VCaP (cell line): ENCODE data around the gene DOCK4.

Experiments
- H3K27ac ChIP-seq: fragments of 450-650 bp; 2 replicates; pipeline ENCODE4 v1.5.1; 2017
- TF ChIP-seq, protein P1 (sequence below): fragments of 450-650 bp; conservative IDR thresholded peaks from 2 replicates; pipeline ENCODE4 v1.5.1; 2017; ENCODE audit warnings: mild to moderate bottlenecking, moderate library complexity

DOCK4 gene

DNA sequence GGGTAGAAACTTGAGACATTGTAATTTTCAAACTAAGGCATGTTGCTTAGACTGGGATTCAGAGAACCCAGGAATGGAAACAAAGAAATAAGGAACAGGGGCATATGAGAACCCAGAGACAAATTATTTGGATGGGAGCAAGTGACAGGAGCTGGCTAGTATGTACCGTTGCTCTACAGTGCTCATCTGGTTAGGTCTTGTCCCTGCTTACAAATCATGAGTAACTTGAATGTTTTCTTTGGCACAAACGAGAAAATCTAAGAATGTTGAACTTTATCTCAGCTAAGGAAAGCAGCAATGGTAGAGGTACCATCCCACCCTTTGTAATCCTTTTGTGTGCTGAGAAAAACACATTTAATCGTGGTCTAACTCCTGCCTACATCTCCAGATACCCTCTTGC, 527.9 kb downstream of the DOCK4 start:
- TF ChIP-seq, protein P1, sequence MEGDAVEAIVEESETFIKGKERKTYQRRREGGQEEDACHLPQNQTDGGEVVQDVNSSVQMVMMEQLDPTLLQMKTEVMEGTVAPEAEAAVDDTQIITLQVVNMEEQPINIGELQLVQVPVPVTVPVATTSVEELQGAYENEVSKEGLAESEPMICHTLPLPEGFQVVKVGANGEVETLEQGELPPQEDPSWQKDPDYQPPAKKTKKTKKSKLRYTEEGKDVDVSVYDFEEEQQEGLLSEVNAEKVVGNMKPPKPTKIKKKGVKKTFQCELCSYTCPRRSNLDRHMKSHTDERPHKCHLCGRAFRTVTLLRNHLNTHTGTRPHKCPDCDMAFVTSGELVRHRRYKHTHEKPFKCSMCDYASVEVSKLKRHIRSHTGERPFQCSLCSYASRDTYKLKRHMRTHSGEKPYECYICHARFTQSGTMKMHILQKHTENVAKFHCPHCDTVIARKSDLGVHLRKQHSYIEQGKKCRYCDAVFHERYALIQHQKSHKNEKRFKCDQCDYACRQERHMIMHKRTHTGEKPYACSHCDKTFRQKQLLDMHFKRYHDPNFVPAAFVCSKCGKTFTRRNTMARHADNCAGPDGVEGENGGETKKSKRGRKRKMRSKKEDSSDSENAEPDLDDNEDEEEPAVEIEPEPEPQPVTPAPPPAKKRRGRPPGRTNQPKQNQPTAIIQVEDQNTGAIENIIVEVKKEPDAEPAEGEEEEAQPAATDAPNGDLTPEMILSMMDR, result no peak
- H3K27ac ChIP-seq, result no peak overlapping the region

DNA sequence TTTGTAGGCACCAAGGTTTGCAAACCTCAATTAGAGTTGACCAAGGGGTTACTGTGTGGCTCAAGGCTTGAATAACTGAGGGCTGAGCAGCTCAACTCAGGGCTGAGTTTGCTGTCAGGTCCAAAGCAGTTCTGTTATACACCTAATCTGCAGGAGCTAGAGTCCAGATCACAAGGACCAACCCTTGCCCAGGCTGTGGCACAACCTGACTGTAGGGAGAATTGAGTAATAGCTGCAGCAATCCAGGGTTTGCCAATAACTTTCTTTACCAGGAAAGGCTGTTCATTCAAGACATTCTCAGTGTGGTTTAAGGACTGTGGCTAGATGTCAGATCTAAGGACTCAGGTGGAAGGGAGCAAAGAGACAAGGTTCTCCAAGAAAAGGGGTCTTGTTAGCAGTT, 528.4 kb downstream of the DOCK4 start:
- TF ChIP-seq, protein P1, result no peak
- no peak overlapping the region for H3K27ac ChIP-seq

DNA sequence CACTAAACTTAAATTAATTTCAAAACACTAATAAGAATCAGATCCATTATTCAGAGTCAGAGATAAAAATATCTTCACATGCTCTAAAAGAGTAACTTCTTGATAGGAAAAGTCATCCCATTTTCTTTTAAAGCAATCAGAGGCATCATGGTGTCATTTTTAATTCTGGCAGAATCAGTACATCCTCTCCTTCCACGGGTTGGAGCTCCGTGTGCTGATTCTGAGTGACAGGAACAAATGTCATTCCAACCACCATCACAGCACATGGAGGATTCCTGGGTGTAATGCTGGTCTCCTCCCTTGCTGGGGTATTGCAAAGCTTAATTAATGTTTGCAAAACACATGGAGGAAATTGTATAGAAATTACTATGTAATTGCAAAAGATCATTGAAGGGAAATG, 529.4 kb downstream of the DOCK4 start:
- H3K27ac ChIP-seq, result no peak overlapping the region
- TF ChIP-seq, protein P1, result no peak
